Transverse colon (tissue), 4 donors: ENCODE data around the gene TCERG1L.

Experiments used
- CTCF ChIP-seq, 5 experiments: fragments of 200-600 bp in 3 of 5; fragments of 450-650 bp in 2 of 5; sonication (generic) in 3 of 5; IDR thresholded peaks; 1 replicate in 2 of 5; 2 replicates in 3 of 5; pipeline ENCODE4 v1.5.1; 2016 to 2017; ENCODE audit warnings: antibody characterized with exemption in 5 of 5, inconsistent platforms in 3 of 5, mild to moderate bottlenecking in 2 of 5, moderate library complexity in 1 of 5
- EP300 ChIP-seq: sonication (generic); formaldehyde crosslinking; IDR thresholded peaks from one replicate; pipeline ENCODE4 v1.6.1; 2017; ENCODE audit warnings: antibody characterized with exemption, low read depth
- POLR2A ChIP-seq: fragments of 450-650 bp; IDR thresholded peaks from one replicate; pipeline ENCODE4 v1.6.1; 2016; ENCODE audit warnings: antibody characterized with exemption, mild to moderate bottlenecking, moderate library complexity
- POLR2AphosphoS5 ChIP-seq, 3 donors: sonication (generic); formaldehyde crosslinking; IDR thresholded peaks; one replicate each; pipeline ENCODE4 v1.6.1; 2016; ENCODE audit warnings: antibody characterized with exemption in 3 of 3

- TF ChIP-seq EP300 (no peak), CTCF (IDR thresholded peaks at IDR 0.05) (no peak), POLR2AphosphoS5 (IDR thresholded peaks at IDR 0.05) (no peak), POLR2A (no peak)
These were observed 135.6 kb downstream of the TCERG1L start for GRCh38 chr10:131175891-131176290.
